GM12891 (cell line): ENCODE data around the gene LONP2.

Experiments
- POLR2A ChIP-seq: IDR thresholded peaks from 2 replicates; pipeline ENCODE4 v1.6.1; 2011; ENCODE audit warnings: low read depth, low read length, control low read depth
- TAF1 ChIP-seq: IDR thresholded peaks from 2 replicates; pipeline ENCODE4 v1.6.1; 2011; ENCODE audit warnings: low read depth, low read length, control low read depth

DNA sequence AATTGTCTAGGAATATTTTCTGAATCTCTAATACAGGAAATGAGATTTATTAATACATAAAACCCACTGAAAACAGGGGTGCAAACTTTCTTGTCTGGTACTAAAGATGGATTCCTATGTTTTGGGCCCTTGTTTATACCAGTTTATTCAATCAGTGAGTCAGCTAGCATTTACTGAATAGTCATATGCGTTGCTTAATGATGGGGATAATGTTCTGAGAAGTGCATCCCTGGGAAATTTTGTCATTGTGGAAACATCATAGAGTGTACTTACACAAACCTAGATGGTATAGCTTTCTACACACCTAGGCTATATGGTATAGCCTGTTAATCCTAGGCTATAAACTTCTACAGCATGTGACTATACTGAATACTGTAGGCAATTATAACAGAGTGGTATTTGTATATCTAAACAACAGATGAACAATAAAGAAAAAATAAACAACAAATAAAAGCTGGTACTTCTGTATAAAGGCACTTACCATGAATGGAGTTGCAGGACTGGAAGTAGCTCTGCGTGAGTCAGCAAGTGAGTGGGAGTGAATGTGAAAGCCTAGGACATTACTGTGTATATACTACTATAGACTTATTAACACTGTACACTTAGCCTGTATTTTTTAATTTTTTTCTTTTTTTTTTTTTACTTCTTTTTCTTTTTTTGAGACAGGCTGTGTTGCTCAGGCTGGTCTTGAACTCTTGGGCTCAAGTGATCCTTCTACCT is 77.4 kb downstream of the LONP2 start:
- TF ChIP-seq TAF1 (no peak), POLR2A (no peak)
